GM18505 (cell line): ENCODE results near the gene ZDHHC4.

Source experiments
- ATAC-seq: cut with Tn5 transposase; IDR thresholded peaks from one replicate; pipeline ENCODE4 v1.9.1; 2021; ENCODE audit not compliant: unreplicated experiment
- POLR2A ChIP-seq: IDR thresholded peaks from 4 replicates; pipeline ENCODE4 v1.6.1; 2011; ENCODE audit warnings: borderline replicate concordance; ENCODE audit not compliant: insufficient read depth, insufficient read length; ENCODE audit errors: extremely low read depth

Gene ZDHHC4

DNA sequence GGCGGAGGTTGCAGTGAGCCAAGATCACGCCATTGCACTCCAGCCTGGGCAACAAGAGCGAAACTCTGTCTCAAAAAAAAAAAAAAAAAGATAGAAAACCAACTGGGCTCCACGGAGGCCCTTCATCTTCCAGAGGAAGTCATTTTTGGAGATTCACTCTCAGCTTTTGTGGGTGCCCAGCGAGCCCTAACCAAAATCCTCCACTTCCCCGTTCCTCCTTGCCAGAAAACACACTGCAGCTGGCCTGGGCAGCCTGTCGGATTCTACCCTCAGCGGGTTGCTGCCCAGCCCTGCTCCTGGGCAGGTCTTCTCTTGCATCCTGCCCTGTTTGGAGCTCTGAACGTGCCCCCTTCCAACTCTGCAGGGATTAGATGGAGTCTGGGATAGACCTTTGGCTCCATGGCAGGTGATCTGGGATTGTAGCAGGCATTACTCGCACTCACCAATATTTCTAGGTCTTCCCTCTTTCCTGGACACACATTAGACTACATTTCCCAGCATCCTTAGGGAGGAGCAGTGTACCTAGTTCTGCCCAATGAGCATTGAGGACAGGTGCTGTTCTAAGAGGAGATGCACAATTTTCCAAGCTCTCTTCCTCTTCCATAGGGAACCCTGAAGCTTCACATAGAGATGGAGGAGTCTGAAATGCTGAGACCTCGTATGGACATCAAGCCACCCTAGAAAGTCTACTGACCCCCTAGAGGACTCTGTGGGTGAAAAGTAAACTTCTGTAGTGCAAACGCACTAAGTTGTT is 30.6 kb upstream of the ZDHHC4 start:
- ATAC-seq = no peak
- no peak for TF ChIP-seq POLR2A

DNA sequence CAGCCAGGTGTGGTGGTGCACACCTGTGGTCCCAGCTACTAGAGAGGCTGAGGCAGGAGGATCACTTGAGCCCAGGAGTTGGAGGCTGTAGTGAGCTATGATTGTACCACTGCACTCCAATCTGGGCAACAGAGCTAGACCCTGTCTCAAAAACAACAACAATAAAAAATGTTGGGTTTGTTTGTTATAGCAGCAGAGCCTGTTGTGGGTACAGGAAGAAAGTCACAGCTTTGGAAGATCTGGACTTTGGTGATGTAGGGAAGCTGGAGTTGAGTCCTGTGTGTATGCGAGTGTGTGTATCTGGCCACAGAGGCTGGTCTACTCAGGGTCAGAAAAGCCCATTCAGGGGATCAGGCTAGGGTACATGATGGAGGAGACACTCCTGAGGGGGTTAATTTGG is 29.9 kb upstream of the ZDHHC4 start:
- ATAC-seq = no peak
- TF ChIP-seq POLR2A = no peak

DNA sequence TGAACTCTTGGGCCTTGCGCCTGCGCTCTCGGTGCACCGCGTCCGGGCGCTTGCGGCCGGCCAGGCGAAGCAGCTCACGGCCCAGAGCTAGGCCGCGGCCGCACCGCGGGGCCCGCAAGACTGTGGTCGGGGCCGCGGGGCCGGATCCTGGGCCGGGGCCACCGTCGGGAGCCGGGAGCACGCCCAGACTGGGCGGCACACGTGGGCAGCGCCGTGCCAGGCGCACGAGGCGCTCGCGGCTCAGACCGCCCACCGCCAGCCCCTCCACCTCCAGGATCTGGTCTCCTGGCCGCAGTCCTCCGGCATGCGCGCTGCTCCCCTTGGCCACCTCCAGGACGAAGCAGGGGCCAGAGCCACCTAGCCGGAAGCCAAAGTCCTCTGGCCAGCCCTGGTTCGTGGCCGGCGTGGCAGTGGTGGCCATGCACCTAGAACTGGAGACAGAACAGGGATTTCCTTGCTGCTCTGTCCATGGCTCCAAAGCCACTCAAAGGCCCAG is 26.2 kb upstream of the ZDHHC4 start, which contains the start of gene GRID2IP:
GRID2IP (minus strand) TSS at position 446 of the 496 bp plus-strand sequence; CDS start at position 421, 25 bp downstream.
- no peak for TF ChIP-seq POLR2A
- no peak for ATAC-seq

DNA sequence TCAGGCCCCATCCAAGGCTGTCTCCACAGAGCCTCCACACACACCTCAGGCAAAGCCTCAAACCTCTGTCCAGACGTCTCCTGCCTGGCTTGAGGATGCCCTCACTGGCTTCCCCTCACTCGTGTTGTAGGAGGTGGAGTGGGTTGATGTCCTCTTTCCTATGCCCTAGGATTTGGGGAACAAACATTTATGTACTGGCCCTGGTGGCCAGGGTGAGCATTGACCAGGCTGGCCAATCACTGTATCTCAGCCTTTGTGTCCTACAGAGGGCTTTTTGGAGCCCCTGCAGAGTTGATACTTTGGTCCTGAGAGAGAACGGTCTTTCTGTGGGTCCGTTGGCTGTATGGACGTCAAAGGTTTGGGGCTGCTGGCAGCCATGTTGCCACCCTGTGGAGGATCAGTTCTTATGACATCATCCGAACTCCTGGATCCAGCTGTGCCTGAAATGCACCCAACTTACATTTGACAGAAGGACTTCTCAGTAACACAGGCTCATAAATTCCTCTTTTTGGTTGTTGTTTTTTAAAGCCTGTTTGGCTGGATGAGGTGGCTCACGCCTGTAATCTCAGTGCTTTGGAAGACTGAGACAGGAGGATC is 23.7 kb upstream of the ZDHHC4 start:
- TF ChIP-seq POLR2A = no peak
- no peak for ATAC-seq

- TF ChIP-seq POLR2A = no peak
- no peak for ATAC-seq
Measured at GRCh38 chr7:6554848-6555247, 22.4 kb upstream of the ZDHHC4 start.

- TF ChIP-seq POLR2A = no peak
- ATAC-seq = no peak
Measured at GRCh38 chr7:6556196-6556595, 21.1 kb upstream of the ZDHHC4 start.

- ATAC-seq = no peak
- no peak for TF ChIP-seq POLR2A
Measured at GRCh38 chr7:6558837-6559236, 18.4 kb upstream of the ZDHHC4 start.

DNA sequence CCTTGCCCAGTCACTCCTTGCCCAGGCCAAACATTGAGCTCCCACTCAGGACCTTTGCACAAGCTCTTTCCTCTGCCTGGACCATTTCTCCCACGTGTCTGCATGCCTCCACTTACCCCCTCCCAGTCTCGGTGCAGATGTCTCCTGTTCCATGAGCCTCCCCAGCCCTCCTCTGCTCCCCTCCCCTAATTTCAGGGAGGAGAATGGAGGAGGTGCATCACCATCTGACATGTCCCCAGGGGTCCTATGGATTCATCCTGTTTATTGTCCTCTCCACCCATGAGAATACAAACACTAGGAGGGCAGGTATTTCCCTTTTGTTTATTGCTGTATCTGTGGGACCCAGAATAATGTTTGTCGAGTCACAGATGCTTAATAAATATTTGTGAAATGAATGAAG is 17.4 kb upstream of the ZDHHC4 start:
- ATAC-seq = no peak
- no peak for TF ChIP-seq POLR2A

DNA sequence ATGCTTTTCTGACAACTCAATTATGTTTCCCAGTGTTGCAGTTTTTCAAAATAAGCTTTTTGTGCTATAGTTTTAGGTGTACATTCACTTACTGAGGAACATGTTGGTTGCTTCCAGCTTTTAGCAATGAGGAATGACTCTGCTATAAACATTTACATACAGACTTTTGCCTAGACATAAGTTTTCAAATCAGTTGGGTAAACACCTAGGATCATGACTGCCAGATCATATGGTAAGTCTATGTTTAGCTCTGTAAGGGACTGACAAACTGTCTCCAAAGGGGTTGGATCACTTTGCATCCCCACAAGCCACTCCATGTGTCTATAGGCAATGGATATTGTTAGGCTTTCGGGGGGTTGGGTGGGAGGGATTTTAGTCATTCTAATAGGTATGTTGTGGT is 15.1 kb upstream of the ZDHHC4 start:
- TF ChIP-seq POLR2A = no peak
- no peak for ATAC-seq

GRCh38 chr7:6563936-6564770 is 13.1 kb upstream of the ZDHHC4 start:
- TF ChIP-seq POLR2A = no peak
- no peak for ATAC-seq

DNA sequence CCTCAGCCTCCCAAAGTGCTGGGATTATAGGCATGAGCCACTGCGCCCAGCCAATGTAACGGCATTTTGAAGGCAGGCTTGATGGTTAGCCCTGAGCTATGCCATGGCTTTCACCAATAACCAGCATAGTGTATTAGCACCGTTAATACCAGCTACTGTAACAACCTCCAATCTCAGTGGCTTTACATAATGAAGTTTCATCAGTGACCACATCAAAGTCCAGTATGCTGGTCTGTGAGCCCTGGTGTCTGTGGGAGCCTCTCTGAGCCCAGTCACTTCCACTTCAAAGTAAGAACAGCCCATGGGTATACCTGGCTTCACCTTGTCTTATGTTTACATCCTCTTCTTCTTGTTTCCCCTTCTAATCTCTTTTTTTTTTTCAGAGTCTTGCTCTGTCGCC is 11.6 kb upstream of the ZDHHC4 start:
- ATAC-seq = no peak
- TF ChIP-seq POLR2A = no peak

DNA sequence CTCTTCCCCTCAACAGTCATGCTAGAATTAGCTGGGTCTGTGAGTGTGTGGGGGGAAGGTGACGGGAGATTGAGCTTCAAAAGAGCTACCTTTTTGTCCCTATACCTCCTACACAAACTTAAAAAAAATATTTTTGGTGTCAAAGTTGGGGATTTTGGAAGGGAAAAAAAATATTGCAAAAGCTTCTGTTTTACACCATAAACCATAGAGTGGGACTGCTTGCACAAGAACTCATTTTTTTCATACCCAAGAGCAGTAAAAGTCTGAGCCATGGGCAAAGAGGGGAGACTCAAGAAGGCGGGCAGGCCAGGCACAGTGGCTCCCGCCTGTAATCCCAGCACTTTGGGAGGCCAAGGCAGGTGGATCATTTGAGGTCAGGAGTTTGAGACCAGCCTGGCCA is 9.4 kb upstream of the ZDHHC4 start:
- TF ChIP-seq POLR2A = no peak
- no peak for ATAC-seq

DNA sequence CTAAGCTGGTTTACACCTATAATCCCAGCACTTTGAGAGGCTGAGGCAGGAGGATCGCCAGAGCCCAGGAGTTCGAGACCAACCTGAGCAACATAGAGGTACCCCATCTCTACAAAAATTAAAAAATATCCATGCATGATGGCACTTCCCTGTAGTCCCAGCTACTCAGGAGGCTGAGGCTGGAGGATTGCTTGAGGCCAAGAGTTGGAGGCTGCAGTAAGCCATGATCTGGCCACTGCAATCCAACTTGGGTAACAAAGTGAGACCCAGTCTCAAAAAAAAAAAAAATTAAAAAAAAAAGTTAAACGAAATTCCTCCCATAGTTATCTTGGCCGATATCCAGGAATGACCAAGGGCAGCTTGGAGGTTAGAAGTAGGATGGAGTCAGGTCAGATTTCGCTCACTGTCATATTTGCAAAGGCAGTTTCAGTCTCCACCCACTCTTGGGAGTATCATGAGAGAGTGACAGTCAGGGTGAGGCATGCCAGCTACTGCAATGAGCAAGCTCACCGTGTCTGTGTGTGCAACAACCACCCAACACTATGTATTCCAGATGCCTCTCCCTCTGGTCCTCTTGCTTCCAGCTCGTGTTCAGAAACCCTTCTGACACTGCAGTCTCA is 6.0 kb upstream of the ZDHHC4 start:
- ATAC-seq = no peak
- no peak for TF ChIP-seq POLR2A
